ENCODE measurements around the gene FAM3C.

The FAM3C gene

GRCh38 chr7:121360564-121360963 is 35.5 kb downstream of the FAM3C start:
- H3K27ac ChIP-seq, result no peak overlapping the region
- no peak overlapping the region for H3K4me2 ChIP-seq (ENCODE audit: low read length)
- H3K79me2 ChIP-seq, result no peaks in the 10 kb centered on the region
- no peaks in the 10 kb centered on the region for H3K27me3 ChIP-seq (ENCODE audit: control insufficient read depth, insufficient read depth, low read length)
- no peaks in the 10 kb centered on the region for H3K36me3 ChIP-seq (ENCODE audit: control insufficient read depth, insufficient read depth, low read length)
- no peaks in the 10 kb centered on the region for H3K9me3 ChIP-seq (ENCODE audit: control insufficient read depth, low read length)
- TF ChIP-seq CTCF (IDR thresholded peaks at IDR 0.05), result no peak
- H3K4me1 ChIP-seq, result no peaks in the 10 kb centered on the region
- no peak overlapping the region for H3K9ac ChIP-seq
- no peak overlapping the region for H2AFZ ChIP-seq
- H3K4me3 ChIP-seq (ENCODE audit: low read depth, low read length), result no peak overlapping the region

- no peak overlapping the region for H2AFZ ChIP-seq
- H3K27me3 ChIP-seq (ENCODE audit: control insufficient read depth, insufficient read depth, low read length), result no peaks in the 10 kb centered on the region
- no peak overlapping the region for H3K27ac ChIP-seq
- no peaks in the 10 kb centered on the region for H3K36me3 ChIP-seq (ENCODE audit: control insufficient read depth, insufficient read depth, low read length)
- no peak for TF ChIP-seq CTCF (IDR thresholded peaks at IDR 0.05)
- no peak overlapping the region for H3K9ac ChIP-seq
- no peak overlapping the region for H3K4me2 ChIP-seq (ENCODE audit: low read length)
- no peak overlapping the region for H3K4me3 ChIP-seq (ENCODE audit: low read depth, low read length)
- no peaks in the 10 kb centered on the region for H3K4me1 ChIP-seq
- no peaks in the 10 kb centered on the region for H3K9me3 ChIP-seq (ENCODE audit: control insufficient read depth, low read length)
- no peaks in the 10 kb centered on the region for H3K79me2 ChIP-seq
Measured at GRCh38 chr7:121355574-121355973, 40.5 kb downstream of the FAM3C start.

GRCh38 chr7:121352323-121352722 is 43.8 kb downstream of the FAM3C start:
- Histone ChIP-seq H3K27ac (no peak overlapping the region), H3K9me3 (ENCODE audit: control insufficient read depth, low read length) (no peaks in the 10 kb centered on the region), H3K9ac (no peak overlapping the region), H3K79me2 (no peaks in the 10 kb centered on the region), H3K4me2 (ENCODE audit: low read length) (no peak overlapping the region), H3K4me1 (no peaks in the 10 kb centered on the region), H3K4me3 (ENCODE audit: low read depth, low read length) (no peak overlapping the region), H2AFZ (no peak overlapping the region), H3K27me3 (ENCODE audit: control insufficient read depth, insufficient read depth, low read length) (no peaks in the 10 kb centered on the region), H3K36me3 (ENCODE audit: control insufficient read depth, insufficient read depth, low read length) (no peaks in the 10 kb centered on the region)
- no peak for TF ChIP-seq CTCF (IDR thresholded peaks at IDR 0.05)

- no peak overlapping the region for H3K4me2 ChIP-seq (ENCODE audit: low read length)
- no peak overlapping the region for H3K9ac ChIP-seq
- no peak overlapping the region for H2AFZ ChIP-seq
- no peak overlapping the region for H3K27ac ChIP-seq
- H3K9me3 ChIP-seq (ENCODE audit: control insufficient read depth, low read length), result no peaks in the 10 kb centered on the region
- H3K4me1 ChIP-seq, result no peaks in the 10 kb centered on the region
- no peaks in the 10 kb centered on the region for H3K27me3 ChIP-seq (ENCODE audit: control insufficient read depth, insufficient read depth, low read length)
- H3K36me3 ChIP-seq (ENCODE audit: control insufficient read depth, insufficient read depth, low read length), result no peaks in the 10 kb centered on the region
- no peak for TF ChIP-seq CTCF (IDR thresholded peaks at IDR 0.05)
- H3K4me3 ChIP-seq (ENCODE audit: low read depth, low read length), result no peak overlapping the region
- no peaks in the 10 kb centered on the region for H3K79me2 ChIP-seq
Measured at GRCh38 chr7:121351682-121352081, 44.4 kb downstream of the FAM3C start.

GRCh38 chr7:121344497-121344896 is 51.6 kb downstream of the FAM3C start:
- H3K9ac ChIP-seq, result no peak overlapping the region
- H3K27me3 ChIP-seq (ENCODE audit: control insufficient read depth, insufficient read depth, low read length), result no peaks in the 10 kb centered on the region
- no peak for TF ChIP-seq CTCF (IDR thresholded peaks at IDR 0.05)
- no peaks in the 10 kb centered on the region for H3K9me3 ChIP-seq (ENCODE audit: control insufficient read depth, low read length)
- no peak overlapping the region for H2AFZ ChIP-seq
- no peak overlapping the region for H3K4me3 ChIP-seq (ENCODE audit: low read depth, low read length)
- no peaks in the 10 kb centered on the region for H3K79me2 ChIP-seq
- no peaks in the 10 kb centered on the region for H3K4me1 ChIP-seq
- H3K27ac ChIP-seq, result no peak overlapping the region
- no peaks in the 10 kb centered on the region for H3K36me3 ChIP-seq (ENCODE audit: control insufficient read depth, insufficient read depth, low read length)
- H3K4me2 ChIP-seq (ENCODE audit: low read length), result no peak overlapping the region

Measured in parathyroid adenoma (tissue), 2 donors.